Stimulated activated CD4-positive, alpha-beta T cell treated with anti-CD3 and anti-CD28 coated beads, Interleukin-4, amount 100 ng/mL, for 1 hour (primary cell): ENCODE measurements around the gene NFIA.

Source experiments
- DNase-seq: peaks from one replicate; pipeline ENCODE4 v3.0.0-alpha.2; 2020

The NFIA gene

DNA sequence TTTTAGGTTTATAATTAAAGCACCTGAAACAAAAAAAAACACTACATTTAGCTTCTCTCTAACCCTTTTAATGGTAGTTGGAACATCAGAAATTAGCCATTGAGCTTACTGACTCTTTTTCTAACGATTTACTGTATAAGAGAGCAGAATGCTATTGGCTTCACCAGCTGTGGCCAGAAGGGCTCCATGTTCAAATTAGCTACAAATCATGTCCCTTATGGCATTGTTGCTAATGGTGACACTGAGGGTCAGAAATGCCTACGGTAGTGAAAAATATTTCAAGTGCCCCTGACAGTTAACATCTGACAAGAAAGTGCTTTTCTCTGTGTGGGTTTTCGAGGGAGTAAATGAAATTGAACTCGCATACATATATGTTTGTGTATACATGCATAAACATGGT lies 232.7 kb downstream of the NFIA start:
- no peak for DNase-seq

DNA sequence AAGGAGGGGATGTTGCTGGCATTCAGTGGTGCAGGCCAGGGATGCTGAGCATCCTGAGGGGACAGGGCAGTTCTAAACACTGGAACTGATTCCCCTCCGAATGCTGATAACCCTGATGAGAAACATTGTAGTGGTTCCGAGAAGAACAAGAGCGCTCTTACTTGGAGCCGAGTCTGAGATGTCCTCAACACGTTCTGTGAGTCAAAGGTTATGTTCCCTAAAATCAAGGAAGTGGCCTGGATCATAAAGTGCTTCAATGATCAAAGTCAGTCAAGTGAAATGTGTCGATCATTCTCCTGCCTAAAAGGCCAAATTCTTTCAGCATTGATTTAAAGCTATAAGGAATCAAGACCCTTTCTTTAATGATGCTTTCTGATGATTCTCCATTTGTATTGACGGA lies 234.1 kb downstream of the NFIA start:
- no peak for DNase-seq

DNA sequence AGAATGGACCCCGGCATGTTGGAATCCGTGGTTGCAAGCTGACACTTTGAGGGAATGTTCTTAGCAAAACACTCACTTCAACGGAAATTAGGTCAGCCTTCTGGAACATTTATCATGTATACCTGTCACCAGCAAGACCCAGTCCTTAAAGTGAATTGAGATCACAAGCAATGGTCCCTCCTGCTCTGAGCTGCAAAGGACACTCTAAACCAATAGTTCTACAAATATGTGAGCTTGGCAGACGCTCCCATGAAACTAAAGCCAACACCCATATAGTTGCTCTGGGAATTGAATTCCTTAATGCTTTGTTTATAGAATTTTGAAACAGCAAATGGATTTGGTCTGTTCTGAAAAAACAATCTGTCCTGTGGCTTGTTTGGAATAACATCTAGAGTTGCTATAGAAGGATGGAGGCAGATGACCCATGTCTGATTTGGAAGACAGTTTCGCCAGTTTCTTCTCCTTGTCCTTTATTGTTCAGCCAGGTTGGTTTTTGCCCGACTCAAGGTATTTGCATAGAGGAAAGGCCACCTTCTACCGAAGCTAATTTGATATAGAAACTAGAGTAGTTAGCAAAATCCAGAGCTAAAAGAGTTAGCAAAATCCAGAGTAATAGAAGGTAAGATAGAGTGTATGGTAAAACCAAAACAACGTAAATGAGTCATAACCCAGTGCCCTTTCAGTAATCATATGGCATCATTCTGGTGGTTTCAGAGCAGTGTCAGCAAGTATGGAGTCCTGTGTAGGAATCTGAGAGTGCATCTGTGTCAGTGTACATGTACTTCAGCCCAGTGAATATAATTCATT lies 236.2 kb downstream of the NFIA start:
- DNase-seq, result no peak

GRCh38 chr1:61320575-61320974 lies 238.2 kb downstream of the NFIA start:
- no peak for DNase-seq

DNA sequence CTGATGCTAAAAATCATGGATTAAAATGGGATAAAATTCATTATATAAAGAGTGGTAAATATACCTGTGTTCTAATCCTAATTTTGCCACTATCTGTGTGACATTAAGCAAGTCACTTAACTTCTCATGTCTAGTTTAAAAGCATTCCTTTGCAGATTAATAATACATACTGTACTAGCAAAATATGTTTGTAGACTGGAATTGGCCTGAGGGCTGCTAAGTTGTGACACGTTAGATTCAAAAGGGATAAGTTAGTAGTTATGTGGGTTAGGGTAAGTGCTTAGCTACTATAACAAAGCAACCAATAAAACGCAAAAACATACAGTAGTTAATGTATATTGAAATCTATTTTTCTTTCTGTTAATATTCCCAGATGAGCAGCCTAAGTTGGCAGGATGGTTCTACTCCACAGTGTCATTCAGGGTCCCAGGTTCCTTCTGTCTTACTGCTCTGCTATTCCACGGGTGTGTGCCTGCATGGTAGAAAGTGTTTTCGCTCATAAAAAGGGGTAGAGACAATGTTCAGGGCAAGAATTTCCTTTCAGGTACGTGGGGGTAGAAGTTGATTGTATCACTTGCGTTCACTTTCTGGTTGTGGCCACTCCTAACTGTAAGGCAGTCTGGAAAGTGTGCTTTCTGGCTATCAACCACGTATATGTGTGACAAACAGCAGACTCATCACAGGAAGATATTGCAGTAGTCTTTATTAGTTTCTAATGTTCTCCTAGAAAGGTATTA lies 239.8 kb downstream of the NFIA start:
- DNase-seq, result no peak

GRCh38 chr1:61322769-61323168 lies 240.4 kb downstream of the NFIA start:
- DNase-seq, result no peak

DNA sequence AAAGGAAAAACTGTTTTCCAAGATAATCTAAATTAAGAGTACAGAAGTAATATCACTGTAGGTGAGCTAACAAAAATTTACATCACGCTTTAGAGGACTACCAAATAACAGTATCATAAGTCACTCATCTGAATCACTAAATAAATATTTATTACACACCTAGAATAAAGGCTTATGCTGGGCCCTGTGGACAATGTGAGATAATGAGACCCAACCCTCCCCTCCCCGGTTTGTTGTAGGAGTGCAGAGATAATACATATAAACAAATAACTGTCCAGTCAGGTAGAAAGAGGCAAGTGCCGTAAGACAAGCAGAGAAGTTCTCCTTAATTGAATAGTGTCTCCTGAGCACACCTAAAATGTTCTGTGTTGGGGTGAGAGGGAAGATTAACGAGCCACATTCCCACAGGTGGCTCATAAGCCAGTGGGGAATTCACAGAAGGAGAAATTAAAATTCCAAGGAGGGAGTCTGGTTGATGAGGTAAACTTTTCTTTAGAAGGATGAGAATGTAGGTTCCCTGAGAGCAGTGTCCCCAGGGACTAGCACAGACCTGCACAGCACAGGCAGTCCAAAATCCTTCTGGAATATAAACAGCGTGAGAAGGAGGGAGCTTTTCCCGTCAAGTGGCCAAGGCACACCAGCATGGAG lies 241.4 kb downstream of the NFIA start:
- no peak for DNase-seq

- no peak for DNase-seq
Measured at GRCh38 chr1:61326713-61327112, 244.4 kb downstream of the NFIA start.

GRCh38 chr1:61327436-61327835 lies 245.1 kb downstream of the NFIA start:
- no peak for DNase-seq

DNA sequence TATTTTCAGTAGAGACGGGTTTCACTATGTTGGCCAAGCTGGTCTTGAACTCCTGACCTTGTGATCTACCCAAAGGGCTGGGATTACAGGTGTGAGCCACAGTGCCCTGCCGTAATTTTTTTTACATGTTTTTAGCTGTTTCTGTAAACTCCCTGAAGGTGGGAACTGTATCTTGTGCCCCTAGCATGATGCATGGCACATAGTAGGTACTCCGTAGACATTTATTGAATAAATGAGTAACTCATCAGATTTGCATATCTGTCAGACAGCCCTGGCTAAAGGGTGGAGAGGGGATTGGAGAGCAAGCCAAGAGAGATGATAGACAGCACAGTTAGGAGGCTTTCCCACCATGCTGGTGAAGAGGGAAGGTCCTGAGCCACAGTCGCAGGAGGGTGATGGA lies 247.2 kb downstream of the NFIA start:
- DNase-seq, result no peak

GRCh38 chr1:61330018-61330417 lies 247.7 kb downstream of the NFIA start:
- no peak for DNase-seq

DNA sequence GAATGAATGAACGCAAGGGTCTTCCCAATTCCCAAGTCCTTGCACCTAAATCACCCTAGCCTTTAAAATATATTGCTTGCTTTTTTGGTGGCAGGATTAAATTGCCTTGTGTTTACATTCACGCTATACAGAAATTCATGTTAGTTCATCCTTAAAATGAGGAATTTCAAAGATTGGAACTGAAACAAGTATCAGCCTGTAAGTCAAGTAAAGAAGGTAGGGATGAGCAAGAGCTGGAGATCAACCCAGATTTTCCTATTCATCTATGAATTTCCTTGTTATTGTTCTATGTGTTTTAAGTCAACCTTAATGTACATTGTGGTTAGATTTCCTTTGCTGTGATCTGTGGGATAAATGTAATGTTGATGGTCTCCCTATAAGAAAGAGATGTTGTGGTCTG lies 248.2 kb downstream of the NFIA start:
- DNase-seq, result no peak

- DNase-seq, result no peak
Measured at GRCh38 chr1:61332196-61332753, 249.9 kb downstream of the NFIA start.

DNA sequence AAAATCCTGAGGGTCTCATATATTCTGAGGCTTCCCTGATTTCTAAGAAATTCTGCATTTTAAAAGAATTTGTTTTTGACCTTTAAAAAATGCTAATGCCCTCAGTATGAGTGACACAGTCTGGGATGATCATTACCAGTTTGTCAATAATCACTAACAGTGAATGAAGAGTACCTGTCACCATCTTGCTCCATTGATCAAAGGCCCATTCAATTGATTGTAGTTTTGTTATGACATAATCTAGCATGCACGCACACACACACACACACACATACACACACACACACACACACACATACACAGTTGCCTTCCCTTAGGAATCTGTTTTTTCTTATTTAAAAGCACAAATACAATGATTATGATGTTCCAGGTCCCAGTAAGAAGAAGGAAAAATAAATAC lies 250.4 kb downstream of the NFIA start:
- DNase-seq, result no peak

DNA sequence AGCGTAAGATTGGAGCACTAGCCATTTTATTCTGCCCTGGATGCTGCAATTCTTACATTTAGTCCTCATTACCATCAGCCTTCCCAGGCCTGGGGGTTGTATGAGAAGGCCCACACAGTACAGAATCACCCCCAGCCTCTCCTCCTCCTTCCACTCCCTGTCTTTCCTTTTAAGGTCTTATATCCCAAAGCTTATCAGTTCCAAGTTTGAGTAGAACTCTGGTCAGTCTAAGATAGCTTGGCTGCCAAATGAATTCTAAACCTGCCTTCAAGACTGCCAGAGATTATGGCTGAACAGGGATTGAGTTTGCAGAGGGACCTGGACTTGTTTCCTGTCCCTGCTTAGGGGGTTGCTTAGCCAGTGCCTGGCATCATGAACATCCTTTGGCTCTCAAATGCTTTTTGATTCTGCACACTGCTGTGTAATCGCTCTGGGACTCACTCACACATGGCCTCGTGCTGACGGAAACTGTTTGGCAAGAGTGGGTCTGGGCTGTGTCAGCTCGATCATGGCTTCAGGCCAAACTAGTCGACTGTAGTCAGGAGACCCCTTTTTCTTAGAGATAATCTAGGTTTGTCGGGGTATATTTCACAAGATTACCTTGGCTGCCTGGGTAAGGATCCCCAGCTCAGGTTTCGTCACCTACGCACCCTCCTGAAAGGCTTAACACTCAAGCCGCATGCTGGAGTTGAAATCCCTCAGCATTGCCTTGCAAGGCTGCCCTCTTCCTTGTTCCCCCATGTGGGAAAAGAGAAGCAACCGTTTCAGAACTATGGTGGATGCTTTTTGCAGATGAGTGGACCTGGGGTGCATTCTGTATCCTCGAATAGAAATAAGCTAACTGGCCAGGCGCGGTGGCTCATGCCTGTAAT lies 252.6 kb downstream of the NFIA start:
- DNase-seq, result no peak

GRCh38 chr1:61337037-61337436 lies 254.7 kb downstream of the NFIA start:
- DNase-seq, result no peak

DNA sequence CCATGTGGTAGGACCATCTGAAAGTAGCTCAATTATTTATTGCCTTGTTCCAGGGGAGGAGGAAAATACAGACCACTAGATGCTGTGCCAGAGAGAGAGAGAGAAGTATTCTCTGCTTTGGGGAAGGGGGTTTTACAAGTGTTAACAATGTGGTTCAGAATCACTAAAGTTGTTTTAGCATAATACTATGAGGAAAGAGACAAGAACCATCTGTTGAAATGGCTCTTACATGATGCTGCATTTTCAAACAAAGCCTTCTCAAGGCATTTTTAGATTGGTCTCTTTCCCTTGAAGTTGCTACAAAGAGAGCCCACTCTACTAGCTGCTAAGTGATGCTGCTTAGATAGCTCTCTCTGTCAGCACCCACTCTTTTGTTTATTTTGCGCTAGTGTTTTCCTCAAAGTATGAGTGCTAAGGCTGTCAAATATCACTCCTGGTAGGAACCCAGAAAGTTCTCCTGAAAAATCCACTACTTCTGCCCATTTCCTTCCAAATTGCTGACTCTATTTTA lies 255.1 kb downstream of the NFIA start:
- no peak for DNase-seq

GRCh38 chr1:61337981-61338848 lies 255.9 kb downstream of the NFIA start:
- no peak for DNase-seq

GRCh38 chr1:61338899-61339298 lies 256.5 kb downstream of the NFIA start:
- no peak for DNase-seq

DNA sequence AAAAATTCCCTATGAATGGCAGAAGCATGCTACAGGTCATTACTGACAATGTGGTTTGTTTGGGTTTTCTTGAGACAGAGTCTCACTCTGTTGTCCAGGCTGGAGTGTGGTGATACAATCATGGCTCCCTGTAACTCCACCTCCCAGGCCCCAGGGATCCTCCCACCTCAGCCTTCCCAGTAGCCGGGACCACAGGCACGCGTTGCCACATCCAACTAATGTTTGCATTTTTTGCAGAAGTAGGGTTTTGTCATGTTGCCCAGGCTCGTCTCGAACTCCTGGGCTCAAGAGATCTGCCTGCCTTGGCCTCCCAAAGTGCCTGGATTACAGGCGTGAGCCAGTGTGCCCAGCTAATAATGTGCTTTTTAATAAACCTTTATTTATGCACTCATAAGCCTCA lies 259.1 kb downstream of the NFIA start:
- no peak for DNase-seq

DNA sequence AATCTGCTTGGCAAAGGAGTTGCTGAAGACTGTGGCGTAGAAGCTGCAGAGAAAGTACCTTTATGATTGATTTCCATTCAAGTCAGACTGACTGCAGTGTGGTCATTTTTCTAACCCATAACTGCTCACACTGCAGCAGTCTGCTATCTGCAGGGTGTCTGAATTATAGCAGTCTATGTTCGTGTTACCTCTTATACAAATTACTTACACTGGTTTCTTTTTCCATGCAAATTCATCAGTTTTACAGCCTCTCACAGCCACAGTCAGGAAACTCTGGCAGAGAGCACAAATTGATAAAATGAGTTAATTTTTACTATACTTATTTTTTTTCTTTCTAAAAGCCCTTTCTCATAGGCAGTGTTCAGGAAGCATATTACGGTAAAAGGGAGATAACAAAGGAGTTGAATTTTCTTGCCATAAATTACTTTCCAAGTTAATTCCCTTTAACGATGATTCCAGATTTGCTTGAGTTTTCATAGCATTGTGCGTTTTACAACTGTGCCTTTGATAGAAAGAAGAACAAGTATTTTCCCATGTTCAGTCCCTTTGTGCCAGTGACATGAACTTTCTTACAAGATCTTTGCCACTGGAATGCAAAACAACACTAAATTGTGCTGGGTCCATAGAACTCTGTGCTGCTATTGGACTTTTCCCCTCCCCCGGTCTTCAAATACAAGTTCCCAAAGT lies 261.5 kb downstream of the NFIA start:
- no peak for DNase-seq
